Endothelial cell of umbilical vein (primary cell): ENCODE data around the gene IGSF11. TPM values are rescaled to one million over a fixed set of nuclear protein-coding genes. Genes with fewer than 3 reads are reported as not detected.

ENCODE experiments used
- BruUV-seq: library from RNA; stranded (reverse); fragments of 400-500 nt; replicated peaks from 2 replicates; lab custom pipeline; 2021; lab: Mats Ljungman, UMichigan
- CTCF ChIA-PET: fragments of 300-600, 350-600 bp; sonication (Branson Sonifier 250); formaldehyde crosslinking; loops from one replicate; lab custom pipeline; 2021; ENCODE audit warnings: antibody characterized with exemption, inconsistent platforms; lab: Charles Lee
- POLR2A ChIA-PET: fragments of 300-600, 350-600 bp; sonication (Branson Sonifier 250); formaldehyde crosslinking; loops from one replicate; lab custom pipeline; 2021; ENCODE audit warnings: antibody characterized with exemption, inconsistent platforms; lab: Charles Lee
- DNase-seq: peaks from one replicate; pipeline ENCODE4 v3.0.0-alpha.2; 2011; ENCODE audit warnings: low read depth, low spot score
- FAIRE-seq: peaks from 2 replicates; lab custom pipeline; 2011; peaks lifted over from hg19 to GRCh38; lab: Jason Lieb, UNC
- H2AFZ ChIP-seq: 2 replicates; pipeline ENCODE4 v1.6.0; 2012; ENCODE audit warnings: low read depth, low read length, control low read depth, inconsistent platforms
- H3K27ac ChIP-seq: 2 replicates; pipeline ENCODE4 v1.5.1; 2011; ENCODE audit warnings: low read depth, mild to moderate bottlenecking, control low read depth, low read length, moderate library complexity; ENCODE audit not compliant: insufficient read depth
- H3K27me3 ChIP-seq, 2 experiments: 2 replicates each; pipeline versions ENCODE4 v1.6.0 to v1.6.1; 2011; ENCODE audit warnings: low read length in 2 of 2, mixed read lengths in 1 of 2; ENCODE audit not compliant: control insufficient read depth in 2 of 2, insufficient read depth in 2 of 2
- H3K36me3 ChIP-seq, 2 experiments: 2 replicates in 1 of 2; 3 replicates in 1 of 2; pipeline ENCODE4 v1.5.1; 2011; ENCODE audit warnings: low read length in 2 of 2, mild to moderate bottlenecking in 1 of 2, moderate library complexity in 1 of 2; ENCODE audit not compliant: control insufficient read depth in 2 of 2, insufficient read depth in 2 of 2; ENCODE audit errors: extremely low read depth in 1 of 2
- H3K4me1 ChIP-seq: 3 replicates; pipeline ENCODE4 v1.5.1; 2011; ENCODE audit warnings: mild to moderate bottlenecking, low read length; ENCODE audit not compliant: control insufficient read depth, insufficient read depth; ENCODE audit errors: extremely low read depth
- H3K4me2 ChIP-seq: 2 replicates; pipeline ENCODE4 v1.6.1; 2011; ENCODE audit warnings: low read length, control low read depth, mixed read lengths; ENCODE audit not compliant: insufficient read depth
- H3K4me3 ChIP-seq, 3 experiments: fragments of 200-600 bp in 1 of 3; sonication (generic), shearing (Covaris generic) in 1 of 3; replicated peaks in 1 of 3; 2 replicates each; pipeline ENCODE4 v1.5.1; 2011 to 2016; ENCODE audit warnings: control low read depth in 3 of 3, low read length in 3 of 3, mild to moderate bottlenecking in 2 of 3, inconsistent platforms in 1 of 3, low read depth in 1 of 3, moderate library complexity in 1 of 3; ENCODE audit not compliant: insufficient read depth in 1 of 3
- H3K79me2 ChIP-seq: 2 replicates; pipeline ENCODE4 v1.6.0; 2012; ENCODE audit warnings: low read length, inconsistent platforms; ENCODE audit not compliant: control insufficient read depth, insufficient read depth
- H3K9ac ChIP-seq: replicated peaks from 2 replicates; pipeline ENCODE3; 2011; ENCODE audit warnings: low read length, control low read depth; ENCODE audit not compliant: insufficient read depth; ENCODE audit errors: extremely low read depth
- H3K9me1 ChIP-seq: replicated peaks from 3 replicates; pipeline ENCODE4 v1.6.0; 2011; ENCODE audit warnings: mild to moderate bottlenecking, low read length; ENCODE audit not compliant: control insufficient read depth, insufficient read depth; ENCODE audit errors: extremely low read depth
- H3K9me3 ChIP-seq: replicated peaks from 2 replicates; pipeline ENCODE4 v1.5.1; 2012; ENCODE audit warnings: low read length, inconsistent platforms; ENCODE audit not compliant: control insufficient read depth, insufficient read depth
- H4K20me1 ChIP-seq: replicated peaks from 2 replicates; pipeline ENCODE3; 2011; ENCODE audit warnings: mild to moderate bottlenecking, low read length; ENCODE audit not compliant: control insufficient read depth, insufficient read depth; ENCODE audit errors: extremely low read depth
- CTCF ChIP-seq, 2 donors: IDR thresholded peaks; 1 replicate in 1 of 2; 2 replicates in 1 of 2; pipeline ENCODE4 v1.5.1; 2011; ENCODE audit warnings: low read length in 2 of 2, mild to moderate bottlenecking in 2 of 2, moderate library complexity in 2 of 2, control low read depth in 1 of 2, inconsistent platforms in 1 of 2, low read depth in 1 of 2; ENCODE audit not compliant: insufficient read depth in 1 of 2; ENCODE audit errors: extremely low read depth in 1 of 2
- EZH2 ChIP-seq: IDR thresholded peaks from 2 replicates; pipeline ENCODE4 v1.6.1; 2012; ENCODE audit warnings: borderline replicate concordance, low read depth, mild to moderate bottlenecking, moderate library complexity, low read length, inconsistent platforms; ENCODE audit not compliant: severe bottlenecking
- FOS ChIP-seq: IDR thresholded peaks from 2 replicates; pipeline ENCODE4 v1.6.1; 2011; ENCODE audit warnings: mild to moderate bottlenecking, low read length, moderate library complexity, borderline replicate concordance; ENCODE audit not compliant: insufficient read depth
- GATA2 ChIP-seq: IDR thresholded peaks from 2 replicates; pipeline ENCODE4 v1.7.0; 2011; ENCODE audit warnings: low read depth, mild to moderate bottlenecking, moderate library complexity, mixed read lengths, low read length; ENCODE audit not compliant: insufficient read length, insufficient read depth
- JUN ChIP-seq: IDR thresholded peaks from 2 replicates; pipeline ENCODE4 v1.6.1; 2011; ENCODE audit warnings: borderline replicate concordance, low read depth; ENCODE audit not compliant: insufficient read length, insufficient read depth
- MYC ChIP-seq: IDR thresholded peaks from one replicate; pipeline ENCODE4 v1.6.1; 2011; ENCODE audit warnings: mild to moderate bottlenecking, low read depth, low read length
- POLR2A ChIP-seq: IDR thresholded peaks from 2 replicates; pipeline ENCODE4 v1.6.1; 2012; ENCODE audit warnings: low read depth, mild to moderate bottlenecking, control low read depth, low read length
- POLR2AphosphoS5 ChIP-seq: IDR thresholded peaks from 2 replicates; pipeline ENCODE4 v1.6.1; 2012; ENCODE audit warnings: low read depth, mild to moderate bottlenecking, control low read depth, low read length, moderate library complexity; ENCODE audit not compliant: insufficient read depth
- dilution Hi-C: fragments of 300-500 bp; cut with MboI; formaldehyde crosslinking; loops from one replicate; pipeline ENCODE4 v1.15.0; 2019; ENCODE audit warnings: low sequenced_read_pairs; ENCODE audit not compliant: extremely low pct_ligation_motif_present
- intact Hi-C: fragments of 100-400 bp; cut with micrococcal nuclease; formaldehyde crosslinking; loops from one replicate; pipeline ENCODE4 v1.10.0; 2022
- polyA plus RNA-seq, 4 experiments: library from polyadenylated mRNA; depleted of rRNA in 3 of 4; stranded (reverse) in 3 of 4; unstranded in 1 of 4; fragments of >200 nt; gene quantifications; 2 replicates each; pipeline versions ENCODE4 v1.2.1 to v1.2.3, GENCODE V29; 2011 to 2012; ENCODE audit warnings: missing spikeins in 1 of 4
- total RNA-seq: library from RNA; stranded (reverse); gene quantifications from 2 replicates; pipeline ENCODE4 v1.2.3, GENCODE V29; 2021
- TF ChIP-seq, protein P1 (sequence below): IDR thresholded peaks from 2 replicates; pipeline ENCODE4 v1.6.1; 2011; ENCODE audit not compliant: insufficient read depth, insufficient read length

The IGSF11 gene
- total and polyA plus RNA-seq, 2 donors (not counting 3 experiments of a cell fraction or from before 2014, with no cell fraction given): not detected

DNA sequence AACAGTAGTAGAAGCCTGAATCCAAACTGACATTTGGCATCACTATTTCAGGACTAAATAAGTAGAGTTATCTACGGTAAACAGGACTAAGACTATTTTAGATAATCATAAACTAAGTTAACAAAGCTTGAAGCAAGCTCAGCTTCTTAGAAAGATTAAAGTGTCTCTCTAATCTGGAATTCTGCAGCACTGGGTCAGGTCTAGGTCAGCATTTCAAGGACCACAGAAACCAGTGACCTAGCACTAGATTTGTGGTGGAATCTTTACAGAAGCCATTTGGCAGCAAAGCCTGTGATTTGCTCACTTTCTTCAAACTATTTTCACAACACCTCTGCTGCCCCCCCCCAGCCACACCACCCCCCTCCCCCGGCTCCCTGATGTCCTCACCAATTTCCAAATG lies 37.5 kb downstream of the IGSF11 start:
- Histone ChIP-seq H3K27ac (no peak overlapping the region), H4K20me1 (no peaks in the 10 kb centered on the region), H3K9me3 (no peaks in the 10 kb centered on the region), H3K36me3 (no peaks in the 10 kb centered on the region), H3K79me2 (no peaks in the 10 kb centered on the region), H3K9me1 (no peaks in the 10 kb centered on the region), H3K4me1 (no peaks in the 10 kb centered on the region), H3K4me2 (no peak overlapping the region), H3K9ac (no peak overlapping the region), H3K4me3 (no peak overlapping the region), H3K27me3 (no peaks in the 10 kb centered on the region), H2AFZ (no peak overlapping the region)
- dilution Hi-C loops (no loop called here), intact Hi-C loops (no loop called here)
- ChIA-PET CTCF (no interaction called here), POLR2A (no interaction called here)
- DNase-seq (no peak), FAIRE-seq (no peak)
- TF ChIP-seq EZH2: no peak
- TF ChIP-seq, protein P1, sequence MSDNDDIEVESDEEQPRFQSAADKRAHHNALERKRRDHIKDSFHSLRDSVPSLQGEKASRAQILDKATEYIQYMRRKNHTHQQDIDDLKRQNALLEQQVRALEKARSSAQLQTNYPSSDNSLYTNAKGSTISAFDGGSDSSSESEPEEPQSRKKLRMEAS: no peak
- no peak for TF ChIP-seq POLR2A
- TF ChIP-seq MYC: no peak
- TF ChIP-seq FOS: no peak
- TF ChIP-seq GATA2: no peak
- no peak for TF ChIP-seq POLR2AphosphoS5
- no peak for TF ChIP-seq JUN
- TF ChIP-seq CTCF (IDR thresholded peaks at IDR 0.05; ENCODE audit: extremely low read depth in 1 of 2, insufficient read depth in 1 of 2, low read depth in 1 of 2, low read length in 2 of 2): no peak
- no TSS peak for BruUV-seq
